GM12801 (cell line): ENCODE results near the gene NUCKS1.

Experiments used
- CTCF ChIP-seq: IDR thresholded peaks from one replicate; pipeline ENCODE4 v1.5.1; 2011; ENCODE audit warnings: control low read depth; ENCODE audit not compliant: insufficient read length; ENCODE audit errors: extremely low read depth

Gene NUCKS1

GRCh38 chr1:205744403-205744802, 5.6 kb downstream of the NUCKS1 start:
- TF ChIP-seq CTCF, result no peak

- TF ChIP-seq CTCF, result no peak
These were observed 6.0 kb downstream of the NUCKS1 start for GRCh38 chr1:205743977-205744376.

DNA sequence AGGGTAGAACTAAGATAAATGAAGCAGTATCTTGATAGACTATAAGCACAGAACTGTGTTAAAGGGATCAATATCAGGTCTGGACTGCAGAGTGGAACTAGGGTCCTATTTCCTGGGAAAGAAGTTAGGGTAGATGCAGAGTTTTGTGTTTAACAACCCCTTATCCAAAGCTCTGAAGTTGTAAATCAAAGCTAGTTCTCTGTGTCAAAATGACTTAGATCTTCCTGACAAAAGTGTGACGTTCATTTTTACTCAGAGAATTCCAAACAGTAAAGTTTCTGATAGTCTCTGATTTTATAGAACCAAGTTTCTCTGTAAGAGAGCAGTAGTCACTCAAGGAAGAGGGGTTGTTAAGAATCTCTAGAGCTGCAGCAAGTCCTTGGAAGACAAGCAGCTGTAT, 8.3 kb downstream of the NUCKS1 start:
- TF ChIP-seq CTCF, result no peak

DNA sequence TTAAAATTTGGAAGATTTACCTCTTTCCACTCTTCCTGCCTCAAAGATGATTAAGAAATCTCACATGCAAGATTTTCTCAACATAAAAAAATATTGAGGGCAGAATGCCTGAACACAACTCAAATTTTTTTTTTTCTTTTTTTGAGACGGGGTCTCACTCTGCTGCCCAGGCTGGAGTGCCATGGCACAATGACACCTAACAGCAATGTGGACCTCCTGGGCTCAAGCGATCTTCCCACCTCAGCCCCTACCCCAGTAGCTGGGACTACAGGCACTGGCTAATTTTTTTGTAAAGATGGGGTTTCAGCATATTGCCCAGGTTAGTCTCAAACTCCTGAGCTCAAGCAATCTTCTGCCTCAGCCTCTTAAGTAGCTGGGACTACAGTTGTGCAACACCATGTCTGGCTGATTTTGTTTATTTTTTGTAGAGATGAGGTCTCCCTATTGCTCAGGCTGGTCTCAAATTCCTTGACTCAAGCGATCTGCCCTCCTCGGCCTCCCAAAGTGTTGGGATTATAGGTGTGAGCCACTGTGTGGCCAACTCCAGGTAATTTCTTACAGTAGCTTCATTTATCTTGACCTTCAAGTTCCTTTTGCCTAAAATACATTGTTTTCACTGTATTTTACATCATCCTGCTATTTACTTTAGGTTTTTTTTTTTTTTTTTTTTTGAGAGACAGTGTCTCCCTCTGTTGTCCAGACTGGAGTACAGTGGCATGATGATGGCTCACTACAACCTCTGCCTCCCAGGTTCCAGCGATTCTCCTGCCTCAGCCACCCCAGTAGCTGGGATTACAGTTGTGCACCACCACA, 10.4 kb downstream of the NUCKS1 start:
- no peak for TF ChIP-seq CTCF

GRCh38 chr1:205735218-205735617, 14.8 kb downstream of the NUCKS1 start:
- no peak for TF ChIP-seq CTCF

DNA sequence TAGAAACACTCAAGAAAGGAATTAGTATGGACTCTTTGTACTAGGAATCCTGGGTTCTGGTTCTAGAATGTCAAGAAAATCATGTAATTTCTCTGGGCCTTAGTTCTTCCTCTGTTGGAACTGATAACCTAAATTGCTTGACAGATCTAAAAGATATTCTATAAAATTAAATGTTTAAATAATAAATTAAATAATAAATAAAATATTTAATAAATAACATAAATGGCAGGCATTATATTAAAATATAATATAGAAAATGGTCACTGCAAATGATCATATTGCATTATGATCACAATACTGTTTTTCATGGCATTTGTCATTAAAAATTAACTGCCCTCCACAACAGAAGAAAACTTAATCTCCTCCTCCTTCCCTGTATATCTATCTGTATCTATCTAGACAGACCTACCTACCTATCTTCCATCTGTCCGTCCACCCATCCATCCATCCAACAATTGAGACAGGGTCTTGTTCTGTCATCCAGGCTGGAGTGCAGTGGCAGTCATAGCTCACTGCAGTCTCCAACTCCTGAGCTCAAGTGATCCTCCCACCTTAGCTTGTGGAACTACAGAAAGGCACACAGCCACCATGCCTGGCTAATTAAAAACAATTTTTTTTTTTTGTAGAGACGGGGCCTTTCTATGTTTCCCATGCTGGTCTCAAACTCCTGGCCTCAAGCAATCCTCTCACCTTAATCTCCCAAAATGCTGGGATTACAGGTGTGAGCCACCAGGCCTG, 16.4 kb downstream of the NUCKS1 start:
- no peak for TF ChIP-seq CTCF

GRCh38 chr1:205729945-205730610, 19.9 kb downstream of the NUCKS1 start:
- TF ChIP-seq CTCF, result no peak
